ENCODE data around the gene BCL10.

The BCL10 gene

GRCh38 chr1:85276215-85276977 is at the start of gene BCL10:
Gene BCL10, minus strand, starts transcription at chr1:85276632. Its CDS starts 280 bp downstream, at chr1:85276352.
- peak; percentile 98 to 99 for DNase-seq

GRCh38 chr1:85325920-85326319 is 49.5 kb upstream of the BCL10 start:
- no peak for DNase-seq

- DNase-seq, result no peak
Measured at GRCh38 chr1:85323770-85324169, 47.3 kb upstream of the BCL10 start.

- no peak for DNase-seq
Measured at GRCh38 chr1:85322655-85323054, 46.2 kb upstream of the BCL10 start.

- DNase-seq, result no peak
Measured at GRCh38 chr1:85321237-85321964, 45.0 kb upstream of the BCL10 start.

- DNase-seq, result no peak
Measured at GRCh38 chr1:85320371-85321131, 44.1 kb upstream of the BCL10 start.

GRCh38 chr1:85319931-85320330 is 43.5 kb upstream of the BCL10 start:
- no peak for DNase-seq

- DNase-seq, result no peak
Measured at GRCh38 chr1:85319491-85319890, 43.1 kb upstream of the BCL10 start.

- no peak for DNase-seq
Measured at GRCh38 chr1:85318217-85318616, 41.8 kb upstream of the BCL10 start.

- no peak for DNase-seq
Measured at GRCh38 chr1:85317560-85317959, 41.1 kb upstream of the BCL10 start.

GRCh38 chr1:85316321-85316720 is 39.9 kb upstream of the BCL10 start:
- no peak for DNase-seq

- no peak for DNase-seq
Measured at GRCh38 chr1:85315789-85316188, 39.4 kb upstream of the BCL10 start.

- DNase-seq, result no peak
Measured at GRCh38 chr1:85314726-85315125, 38.3 kb upstream of the BCL10 start.

- DNase-seq, result no peak
Measured at GRCh38 chr1:85313888-85314696, 37.7 kb upstream of the BCL10 start.

GRCh38 chr1:85311818-85312217 is 35.4 kb upstream of the BCL10 start:
- DNase-seq, result no peak

- no peak for DNase-seq
Measured at GRCh38 chr1:85308833-85309350, 32.5 kb upstream of the BCL10 start.

GRCh38 chr1:85307987-85308832 is 31.8 kb upstream of the BCL10 start:
- DNase-seq, result peak; percentile 54 to 94

- no peak for DNase-seq
Measured at GRCh38 chr1:85306236-85306635, 29.8 kb upstream of the BCL10 start.

- no peak for DNase-seq
Measured at GRCh38 chr1:85303440-85304162, 27.2 kb upstream of the BCL10 start.

- DNase-seq, result no peak
Measured at GRCh38 chr1:85300140-85300539, 23.7 kb upstream of the BCL10 start.

Data from NCI-H526 (cell line).